NK-92 (cell line): ENCODE results near the gene BMPR1B.
"Not testable (repeated sequence)": the region's sequence is repeated elsewhere in the genome, so short reads cannot be mapped to it uniquely, and the experiment has no call there.

Experiments used
- DNase-seq: peaks from one replicate; lab custom pipeline; 2025; ENCODE audit not compliant: unreplicated experiment; lab: John Stamatoyannopoulos, UW

Gene BMPR1B

DNA sequence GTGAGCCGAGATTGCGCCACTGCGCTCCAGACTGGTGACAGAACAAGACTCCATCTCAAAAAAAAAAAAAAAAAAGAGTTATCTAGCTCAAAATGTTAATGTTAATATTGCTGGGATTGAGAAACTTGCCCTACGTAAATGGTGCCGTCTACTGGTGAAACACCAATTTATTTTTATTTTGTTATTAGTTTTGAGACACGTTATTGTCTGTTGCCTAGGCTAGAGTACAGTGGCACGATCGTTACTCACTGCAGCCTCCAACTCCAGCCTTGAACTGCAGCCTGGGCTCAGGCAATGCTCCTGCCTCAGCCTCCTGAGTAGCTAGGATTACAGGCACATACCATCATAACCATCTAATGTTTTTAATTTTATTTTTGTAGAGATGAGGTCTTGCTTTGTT is 262.8 kb downstream of the BMPR1B start:
- no peak for DNase-seq

- no peak for DNase-seq
Observed at GRCh38 chr4:95021099-95021498, 263.3 kb downstream of the BMPR1B start.

DNA sequence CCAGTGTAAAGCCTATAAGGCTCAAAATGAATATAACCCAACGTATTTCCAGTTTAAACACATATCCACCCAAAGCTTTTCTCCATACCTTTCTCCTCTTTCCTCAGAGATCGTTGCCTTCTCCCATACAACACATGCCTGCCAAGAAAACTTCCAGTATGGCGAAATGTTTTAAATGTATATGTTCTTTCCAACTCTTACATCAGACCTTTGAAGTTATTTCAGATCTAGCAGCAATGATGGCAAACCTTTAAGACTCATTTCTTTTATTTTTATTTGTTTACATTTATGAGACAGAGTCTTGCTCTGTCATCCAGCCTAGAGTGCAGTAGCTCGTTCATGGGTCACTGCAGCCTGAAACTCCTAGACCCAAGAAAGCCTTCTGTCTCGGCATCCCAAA is 265.4 kb downstream of the BMPR1B start:
- DNase-seq: no peak

- DNase-seq: no peak
Observed at GRCh38 chr4:95027905-95028618, 270.3 kb downstream of the BMPR1B start.

GRCh38 chr4:95038791-95039190 is 281.0 kb downstream of the BMPR1B start:
- DNase-seq: no peak

DNA sequence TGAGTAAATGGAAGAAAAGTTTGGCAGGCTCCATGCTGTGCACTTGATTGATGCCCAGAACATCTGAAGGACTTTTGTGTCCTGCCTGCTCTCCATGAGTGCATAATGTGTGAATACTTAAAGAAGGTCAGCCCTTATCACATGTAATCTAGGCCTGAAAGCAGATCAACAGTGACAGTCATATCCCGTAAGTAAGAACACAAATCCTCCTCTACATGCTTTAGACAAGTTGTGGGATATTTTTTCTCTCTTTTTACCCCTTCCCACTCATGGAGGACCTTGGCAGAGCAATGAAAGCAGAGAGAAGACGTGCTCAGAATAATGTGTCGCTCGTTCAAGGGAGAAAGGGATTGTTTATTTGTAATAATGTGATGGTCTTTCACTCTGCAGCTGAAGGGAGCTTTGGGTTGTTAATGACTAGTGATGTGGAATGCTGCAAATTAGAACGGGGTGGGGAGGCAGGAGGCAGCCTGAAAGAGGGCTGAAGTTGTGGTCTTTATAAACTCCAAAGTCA is 286.6 kb downstream of the BMPR1B start:
- DNase-seq: no peak

GRCh38 chr4:95045429-95045828 is 287.7 kb downstream of the BMPR1B start:
- no peak for DNase-seq

DNA sequence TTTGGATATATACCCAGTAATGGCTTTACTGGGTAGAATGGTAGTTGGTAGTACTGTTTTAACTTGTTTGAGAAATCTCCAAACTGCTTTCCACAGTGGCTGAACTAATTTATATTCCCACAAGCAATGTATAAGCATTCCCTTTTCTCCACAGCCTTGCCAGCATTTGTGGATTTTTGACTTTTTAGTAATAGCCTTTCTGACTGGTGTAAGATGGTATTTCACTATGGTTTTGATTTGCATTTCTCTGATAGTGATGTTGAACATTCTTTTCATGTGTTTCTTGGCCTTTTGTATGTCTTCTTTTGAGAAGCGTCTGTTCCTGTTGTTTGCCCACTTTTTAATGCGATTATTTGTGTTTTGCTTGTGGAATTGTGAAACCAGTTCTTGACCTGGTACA is 290.5 kb downstream of the BMPR1B start:
- DNase-seq: no peak

DNA sequence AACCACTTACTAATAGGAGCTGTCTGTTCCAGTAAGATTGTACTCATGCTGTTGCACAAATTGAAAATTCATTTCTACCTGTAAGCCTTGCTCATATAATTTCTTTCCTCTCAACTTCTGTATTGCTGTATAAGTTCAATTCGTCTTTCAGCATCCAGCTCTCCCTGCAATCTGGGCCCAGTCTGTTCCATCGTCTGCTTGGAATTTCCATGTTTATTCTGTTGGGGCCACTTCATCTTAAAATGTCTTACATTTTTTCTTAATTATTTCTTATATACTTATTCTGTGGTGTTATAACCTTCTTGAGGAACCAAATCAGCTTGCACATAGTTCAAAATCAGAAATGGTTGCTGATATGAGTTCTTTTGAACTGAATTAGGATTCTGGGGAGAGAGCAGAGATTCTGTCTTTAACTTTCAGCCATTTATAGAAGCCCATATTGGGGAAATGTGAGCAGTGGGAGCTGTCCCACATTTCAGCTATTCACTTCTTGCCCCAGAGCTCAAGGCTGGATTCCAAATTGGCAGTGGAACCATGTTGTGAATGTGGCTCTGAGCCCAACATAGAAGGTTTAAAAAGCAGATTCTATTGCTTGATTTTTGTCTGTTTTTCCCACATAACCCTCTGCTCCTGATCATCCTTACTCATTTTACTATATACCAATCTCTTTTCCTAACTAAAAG is 291.9 kb downstream of the BMPR1B start:
- DNase-seq: no peak

GRCh38 chr4:95050980-95051701 is 293.4 kb downstream of the BMPR1B start:
- no peak for DNase-seq

DNA sequence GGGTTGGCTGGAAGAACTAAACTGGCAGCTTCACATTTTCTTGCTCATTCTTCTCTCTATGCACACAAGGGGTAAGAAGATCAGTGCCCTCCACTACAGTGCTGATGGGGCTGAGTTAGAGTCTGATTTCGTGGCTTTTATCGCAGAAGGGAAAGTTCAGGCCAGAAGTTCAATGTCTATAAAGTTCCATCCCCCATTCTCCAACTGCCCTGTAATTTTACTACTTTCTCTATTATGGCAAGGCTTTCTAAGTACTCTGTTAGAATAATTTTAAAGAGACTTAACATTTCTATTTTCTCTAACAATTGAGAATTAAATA is 293.9 kb downstream of the BMPR1B start:
- no peak for DNase-seq

DNA sequence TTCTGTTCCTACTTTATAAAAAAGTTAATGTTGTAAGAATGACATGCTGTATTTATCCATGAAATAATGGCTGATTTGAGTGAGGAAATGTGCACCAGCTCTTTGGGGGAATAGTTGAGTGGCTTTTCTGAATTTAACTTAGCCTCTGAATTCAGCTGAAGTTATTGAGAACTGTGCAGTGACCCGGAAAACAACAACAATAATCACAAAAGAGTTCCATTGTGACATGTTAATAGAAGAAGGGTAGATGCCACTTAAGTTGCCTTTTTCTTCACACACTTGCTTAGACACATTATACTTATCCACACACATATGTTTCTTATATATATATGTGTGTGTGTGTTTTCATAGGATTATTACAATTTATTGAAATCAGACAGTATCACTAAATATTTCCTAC is 301.2 kb downstream of the BMPR1B start:
- DNase-seq: no peak

- no peak for DNase-seq
Observed at GRCh38 chr4:95059663-95060062, 301.9 kb downstream of the BMPR1B start.

DNA sequence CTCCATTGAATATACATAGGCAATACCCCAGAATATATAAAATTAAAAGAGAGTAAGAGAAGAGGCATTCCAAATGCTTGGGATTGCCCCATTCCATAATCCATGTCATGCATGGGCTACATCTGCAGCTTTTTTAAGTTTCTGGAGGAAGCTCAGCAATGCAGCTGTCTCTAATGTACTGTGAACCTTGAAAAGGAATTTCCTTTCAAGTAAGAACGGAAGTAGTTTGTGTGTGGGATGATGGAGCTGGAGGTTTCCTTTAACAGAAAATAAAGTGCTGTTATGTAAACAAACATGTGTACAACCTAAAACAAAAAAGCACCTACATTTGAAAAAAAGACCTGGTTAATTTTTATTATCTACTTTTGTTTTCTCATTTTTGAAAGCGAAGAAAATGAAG is 303.5 kb downstream of the BMPR1B start:
- no peak for DNase-seq

- not testable (repeated sequence) for DNase-seq
Observed at GRCh38 chr4:95061801-95062200, 304.0 kb downstream of the BMPR1B start.

DNA sequence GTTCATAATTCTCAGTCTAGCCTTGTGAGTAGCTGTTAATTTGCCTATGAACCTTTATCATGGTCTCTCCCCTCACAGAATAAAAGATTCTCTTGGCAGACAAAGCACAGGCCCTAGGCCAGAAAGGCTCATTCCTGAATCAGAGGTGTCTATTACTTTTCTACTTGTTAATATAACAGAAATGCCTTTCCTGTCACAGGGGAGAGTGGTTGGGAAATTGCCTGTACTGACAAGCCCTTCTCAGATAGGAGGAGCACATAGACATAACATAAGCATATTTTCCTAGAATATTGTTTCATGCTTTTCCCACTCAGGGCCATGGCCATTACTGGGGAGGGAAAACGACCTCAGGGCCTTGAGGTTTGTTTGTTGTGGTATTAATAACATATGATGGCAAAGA is 308.3 kb downstream of the BMPR1B start:
- DNase-seq: no peak

- DNase-seq: no peak
Observed at GRCh38 chr4:95068401-95068800, 310.6 kb downstream of the BMPR1B start.

GRCh38 chr4:95068818-95069478 is 311.2 kb downstream of the BMPR1B start:
- DNase-seq: no peak

GRCh38 chr4:95071851-95072250 is 314.1 kb downstream of the BMPR1B start:
- no peak for DNase-seq

- no peak for DNase-seq
Observed at GRCh38 chr4:95073646-95074045, 315.9 kb downstream of the BMPR1B start.

GRCh38 chr4:95077864-95078263 is 320.1 kb downstream of the BMPR1B start:
- DNase-seq: no peak

- DNase-seq: no peak
Observed at GRCh38 chr4:95080969-95081368, 323.2 kb downstream of the BMPR1B start.
